HG03135 (cell line): Measurements from ENCODE around the gene TMCC1.

Source experiments
- ATAC-seq: cut with Tn5 transposase; IDR thresholded peaks from one replicate; pipeline ENCODE4 v1.9.1; 2021; ENCODE audit warnings: mild to moderate bottlenecking, moderate library complexity; ENCODE audit not compliant: unreplicated experiment

TMCC1 gene

DNA sequence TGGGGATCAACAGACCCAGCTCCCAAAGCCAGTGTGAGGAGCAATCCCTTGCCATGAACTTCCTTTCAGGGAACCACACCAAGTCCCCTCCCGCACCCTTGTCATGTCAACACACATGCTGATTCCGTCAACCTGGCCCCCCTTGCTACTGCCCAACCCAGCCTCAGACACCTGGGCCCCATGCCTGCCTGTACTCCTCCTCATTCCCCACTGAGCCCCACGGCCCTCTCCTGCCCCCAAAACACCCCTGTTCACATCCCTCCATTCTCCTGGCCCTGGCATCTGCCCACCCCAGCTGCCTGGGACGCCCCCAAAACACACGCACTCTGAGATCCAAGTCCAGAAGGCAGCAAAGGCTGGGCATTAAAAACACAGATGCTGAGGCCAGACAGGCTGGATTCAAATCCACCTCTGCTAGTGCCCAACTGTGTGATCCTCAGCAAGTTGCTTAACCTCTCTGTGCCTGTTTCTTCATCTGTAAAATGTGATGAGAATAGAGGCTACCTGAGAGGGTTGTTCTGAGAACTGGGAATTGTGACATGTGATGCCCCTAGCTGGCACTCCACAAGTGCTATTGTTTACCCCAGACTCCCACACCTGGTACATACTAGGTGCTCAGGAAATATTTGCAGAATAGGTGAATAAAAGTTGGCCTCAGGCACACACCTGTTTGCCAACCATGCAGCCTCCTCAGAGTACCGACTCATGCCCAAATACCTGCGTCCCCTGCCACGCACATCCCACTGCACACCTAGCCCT, 289.3 kb downstream of the TMCC1 start:
- ATAC-seq, result no peak

DNA sequence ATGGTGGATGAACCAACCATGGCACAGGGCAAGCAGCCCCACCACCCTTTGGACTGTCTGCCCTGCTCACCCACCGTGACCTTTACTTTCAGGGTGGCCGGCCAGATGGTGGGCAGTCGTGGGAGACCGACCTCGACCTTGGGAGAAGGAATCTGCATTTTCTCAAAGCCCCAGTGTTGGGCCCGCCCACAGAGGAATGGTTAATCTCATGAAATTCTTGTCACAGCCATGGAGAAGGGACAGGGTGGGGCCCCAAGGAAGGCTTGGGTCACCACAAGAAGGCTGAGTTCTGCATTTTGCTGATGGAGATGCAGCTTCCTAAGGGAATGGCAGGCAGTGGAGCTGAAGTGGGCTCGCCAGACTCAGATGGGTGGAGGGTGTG, 290.0 kb downstream of the TMCC1 start:
- no peak for ATAC-seq

DNA sequence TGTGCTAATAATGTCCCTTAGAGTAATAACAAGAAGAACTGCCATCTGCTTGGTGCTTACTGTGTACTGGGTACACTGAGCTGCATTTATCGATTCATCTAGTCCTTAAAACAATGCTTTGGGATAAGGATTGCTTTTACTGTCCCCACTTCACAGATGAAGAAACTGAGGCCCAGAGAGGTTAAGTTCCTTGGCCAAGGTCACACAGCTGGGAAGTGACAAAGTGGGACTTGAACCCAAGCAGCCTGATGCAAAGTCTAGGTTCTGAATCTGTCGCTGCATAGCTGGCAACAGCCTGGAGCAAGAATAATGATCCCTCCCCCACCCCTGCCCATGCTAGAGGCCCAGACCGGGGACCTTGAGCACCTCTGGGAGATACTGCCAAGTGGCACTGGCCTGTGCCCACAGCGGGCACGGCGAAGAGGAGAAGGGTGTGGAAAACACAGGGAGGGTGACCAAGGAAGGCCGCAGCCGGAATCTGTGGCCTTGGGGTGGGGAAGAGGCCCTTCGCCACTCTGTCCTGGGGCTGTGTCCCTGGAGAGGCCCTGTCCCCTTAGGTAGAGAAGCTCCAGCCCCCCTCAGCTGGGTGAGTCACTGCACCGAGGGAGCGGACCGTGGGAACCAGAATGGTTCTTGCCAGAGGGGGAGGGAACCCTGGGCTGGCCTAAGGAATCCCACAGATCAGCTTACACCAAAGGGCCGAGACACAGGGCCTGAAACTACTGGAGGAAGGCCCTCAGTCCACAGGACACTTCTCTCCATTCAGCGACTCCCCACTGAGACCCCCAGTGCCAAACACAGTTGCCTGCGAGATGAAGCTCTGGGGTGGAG, 290.6 kb downstream of the TMCC1 start:
- ATAC-seq, result no peak

GRCh38 chr3:129602309-129602708, 291.2 kb downstream of the TMCC1 start:
- no peak for ATAC-seq

DNA sequence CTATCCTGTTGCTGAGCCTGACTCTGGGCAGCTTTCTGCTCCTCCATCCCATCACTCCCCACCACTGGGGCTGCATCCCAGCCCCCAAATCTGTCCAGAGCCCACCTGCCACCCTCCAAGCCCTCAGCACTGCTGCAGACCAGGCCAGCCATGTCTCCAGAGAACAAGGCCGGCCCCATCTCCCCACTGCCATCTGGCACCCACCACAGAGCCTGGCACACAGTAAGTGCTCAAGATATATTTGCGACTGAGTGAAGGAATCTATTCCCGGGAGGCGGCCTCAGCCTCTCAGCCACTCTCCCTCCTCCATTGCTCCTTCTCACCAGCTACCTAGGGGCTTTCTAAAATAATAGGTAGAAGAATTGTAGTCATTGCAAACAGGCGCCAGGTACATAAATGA, 291.8 kb downstream of the TMCC1 start:
- ATAC-seq, result no peak

DNA sequence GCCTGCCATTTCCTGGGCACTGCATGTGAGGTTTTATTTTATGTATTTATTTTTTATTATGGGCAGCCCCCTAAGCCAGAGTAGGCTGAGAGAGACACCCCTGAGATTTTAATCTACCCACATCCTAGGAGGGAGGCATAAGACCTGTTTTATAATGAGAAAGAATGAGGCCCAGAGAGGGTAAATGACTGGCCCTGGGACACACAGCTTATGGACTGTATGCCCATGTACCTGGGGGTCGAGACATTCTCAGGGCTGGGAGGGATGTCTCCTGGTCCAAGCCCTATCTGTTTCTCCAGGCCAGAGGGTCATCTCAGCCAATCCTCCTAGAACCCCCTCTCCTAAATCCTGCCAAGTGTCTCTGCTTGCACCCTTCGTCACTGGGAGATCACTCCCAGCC, 293.2 kb downstream of the TMCC1 start:
- no peak for ATAC-seq

GRCh38 chr3:129599607-129600006, 293.9 kb downstream of the TMCC1 start:
- no peak for ATAC-seq

- ATAC-seq, result no peak
Observed at GRCh38 chr3:129599073-129599472, 294.4 kb downstream of the TMCC1 start.

- ATAC-seq, result no peak
Observed at GRCh38 chr3:129598484-129598883, 295.0 kb downstream of the TMCC1 start.

GRCh38 chr3:129598000-129598381, 295.5 kb downstream of the TMCC1 start:
- ATAC-seq, result no peak
